K562 (cell line): ENCODE data around the gene SUMF1. TPM values are rescaled to one million over a fixed set of nuclear protein-coding genes. Genes with fewer than 3 reads are reported as not detected.

ENCODE experiments used
- CTBP1 ChIP-seq: fragments of 450-650 bp; IDR thresholded peaks from 2 replicates; pipeline ENCODE4 v1.6.1; 2016; ENCODE audit warnings: borderline replicate concordance
- ELF4 ChIP-seq: fragments of 450-650 bp; formaldehyde crosslinking; IDR thresholded peaks from 2 replicates; pipeline ENCODE4 v1.4.0; 2022; ENCODE audit warnings: missing genetic modification characterization
- FIP1L1 ChIP-seq: fragments of 200-400 bp; formaldehyde crosslinking; IDR thresholded peaks from 2 replicates; pipeline ENCODE4 v1.6.1; 2018; ENCODE audit warnings: mild to moderate bottlenecking, low read depth, low read length; ENCODE audit not compliant: poor library complexity, severe bottlenecking
- IRF2 ChIP-seq: sonication (generic); formaldehyde crosslinking; IDR thresholded peaks from 2 replicates; pipeline ENCODE4 v1.8.1; 2022; ENCODE audit warnings: mild to moderate bottlenecking, missing genetic modification reagents
- NEUROD1 ChIP-seq: fragments of 150-350 bp; IDR thresholded peaks from 2 replicates; pipeline ENCODE4 v1.6.1; 2014; ENCODE audit warnings: borderline replicate concordance, low read length, low read depth; ENCODE audit not compliant: partially characterized antibody
- NFE2 ChIP-seq: IDR thresholded peaks from 2 replicates; pipeline ENCODE4 v1.6.1; 2014; ENCODE audit warnings: antibody characterized with exemption, low read depth
- SETDB1 ChIP-seq: IDR thresholded peaks from one replicate; pipeline ENCODE4 v1.6.1; 2012; ENCODE audit warnings: low read length, control low read depth, inconsistent platforms
- SPI1 ChIP-seq: IDR thresholded peaks from 2 replicates; pipeline ENCODE4 v1.6.1; 2011; ENCODE audit warnings: low read depth, low read length, control low read depth, borderline replicate concordance
- TARDBP ChIP-seq: fragments of 450-650 bp; IDR thresholded peaks from 2 replicates; pipeline ENCODE4 v1.6.1; 2016
- TBP ChIP-seq: optimal IDR thresholded peaks from 2 replicates; pipeline ENCODE3; 2011; ENCODE audit warnings: low read depth, low read length, improper control_type of control experiment
- TEAD2 ChIP-seq: fragments of 450-650 bp; IDR thresholded peaks from 2 replicates; pipeline ENCODE4 v1.6.1; 2016; ENCODE audit warnings: missing genetic modification characterization, control low read depth, missing compliant biosample characterization
- U2AF1 ChIP-seq: fragments of 200-400 bp; formaldehyde crosslinking; optimal IDR thresholded peaks from 2 replicates; pipeline ENCODE3; 2017; ENCODE audit warnings: mild to moderate bottlenecking, low read depth, low read length, moderate library complexity
- ZNF212 ChIP-seq: fragments of 450-650 bp; formaldehyde crosslinking; IDR thresholded peaks from 2 replicates; pipeline ENCODE4 v1.4.0; 2020; ENCODE audit warnings: mild to moderate bottlenecking
- ZNF263 ChIP-seq: sonication (generic); formaldehyde crosslinking; IDR thresholded peaks from 2 replicates; pipeline ENCODE4 v1.8.0; 2022; ENCODE audit warnings: mild to moderate bottlenecking, missing genetic modification reagents, borderline replicate concordance
- ZNF445 ChIP-seq: fragments of 250-450 bp; sonication (Bioruptor Pico); IDR thresholded peaks from 2 replicates; pipeline ENCODE4 v1.4.0; 2020; ENCODE audit warnings: low read depth, mild to moderate bottlenecking, moderate library complexity
- polyA plus RNA-seq, 8 experiments: library from polyadenylated mRNA; depleted of rRNA in 4 of 8; stranded (reverse) in 5 of 8; unstranded in 3 of 8; fragments of >200 nt; fragmentation: Nextera tagmentation in 2 of 8; fragmentation: Illumina TruSeq in 1 of 8; extraction: Ambion mirVana in 2 of 8; extraction: Trizol in 1 of 8; gene quantifications; 2 replicates each; pipeline versions ENCODE4 v1.2.1 to v1.2.3, GENCODE V29; 2011 to 2014; ENCODE audit warnings: inconsistent platforms in 1 of 8, missing spikeins in 1 of 8
- total RNA-seq, 7 experiments: library from RNA; depleted of rRNA in 6 of 7; stranded (reverse); fragments of >200 nt in 6 of 7; fragmentation: Illumina TruSeq in 2 of 7; extraction: Trizol in 2 of 7; gene quantifications; 2 replicates each; pipeline versions ENCODE4 v1.2.1 to v1.2.3, GENCODE V29; 2011 to 2021; ENCODE audit warnings: low replicate concordance in 1 of 7
- TF ChIP-seq, protein P1 (sequence below), 3 experiments: IDR thresholded peaks in 2 of 3; conservative IDR thresholded peaks in 1 of 3; 2 replicates each; pipeline ENCODE4 v1.5.1; 2011 to 2012; ENCODE audit warnings: low read length in 3 of 3, mild to moderate bottlenecking in 3 of 3, control low read depth in 2 of 3, improper control_type of control experiment in 1 of 3, inconsistent platforms in 1 of 3, low read depth in 1 of 3, mixed read lengths in 1 of 3, moderate library complexity in 1 of 3; ENCODE audit not compliant: insufficient read depth in 2 of 3
- TF ChIP-seq, protein P2 (sequence below): sonication (generic); formaldehyde crosslinking; IDR thresholded peaks from 2 replicates; pipeline ENCODE4 v1.8.0; 2022; ENCODE audit warnings: missing genetic modification reagents, mild to moderate bottlenecking, borderline replicate concordance
- TF ChIP-seq, protein P3 (sequence below): fragments of 250-450 bp; sonication (Bioruptor Pico); IDR thresholded peaks from 2 replicates; pipeline ENCODE4 v1.5.0; 2021
- TF ChIP-seq, protein P4 (sequence below): IDR thresholded peaks from 2 replicates; pipeline ENCODE4 v1.6.1; 2016; ENCODE audit warnings: missing genetic modification characterization, missing compliant biosample characterization

The SUMF1 gene
- total and polyA plus RNA-seq, 9 of the 15 experiments (the other 6 are each of a cell fraction or from before 2014, with no cell fraction given), result 1.3 to 7.4 (median 4.2) TPM

DNA sequence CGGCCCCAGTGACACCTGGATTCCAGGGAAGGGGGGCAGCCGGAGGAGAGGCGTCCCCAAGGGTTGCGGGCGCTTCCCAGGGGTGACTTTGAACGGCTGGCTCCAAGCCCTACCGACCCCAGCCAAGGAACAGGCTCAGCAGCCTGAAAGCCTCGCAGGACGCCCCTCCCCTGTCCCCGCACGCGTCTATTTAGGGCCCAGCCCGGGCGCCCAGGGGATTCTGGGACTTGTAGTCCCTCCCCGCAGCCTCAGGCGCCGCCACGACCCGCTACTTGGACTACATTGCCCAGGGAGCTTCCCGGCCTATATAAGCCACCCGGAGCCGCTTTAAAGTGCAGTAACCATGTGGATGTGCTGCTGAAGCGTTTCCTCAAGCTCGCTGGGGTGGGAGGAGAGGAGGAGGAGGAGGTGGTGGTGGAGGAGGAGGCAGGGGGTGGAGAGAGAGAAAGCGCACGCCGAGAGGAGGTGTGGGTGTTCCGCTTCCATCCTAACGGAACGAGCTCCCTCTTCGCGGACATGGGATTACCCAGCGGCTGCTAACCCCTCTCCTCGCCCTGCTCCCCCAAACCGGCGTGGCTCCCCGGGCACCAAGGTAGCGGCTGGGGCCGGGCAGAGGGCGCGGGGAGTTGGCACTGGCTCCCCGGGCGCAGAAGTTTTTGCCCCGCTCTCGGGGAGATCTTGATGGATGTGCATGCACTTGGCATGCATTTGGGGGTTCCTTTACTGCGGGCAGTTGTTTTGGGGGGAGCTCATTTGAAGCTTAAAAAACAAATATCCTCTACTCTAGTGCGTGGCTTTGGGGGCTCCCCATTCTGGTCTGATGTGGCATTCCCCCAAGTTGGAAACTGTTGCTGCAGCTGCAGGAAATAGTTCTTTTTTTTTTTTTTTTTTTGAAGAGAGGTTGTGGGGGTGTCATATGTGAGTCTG is 26.2 kb upstream of the SUMF1 start, which contains the start of gene ITPR1 (continued):
- TF ChIP-seq, protein P1, sequence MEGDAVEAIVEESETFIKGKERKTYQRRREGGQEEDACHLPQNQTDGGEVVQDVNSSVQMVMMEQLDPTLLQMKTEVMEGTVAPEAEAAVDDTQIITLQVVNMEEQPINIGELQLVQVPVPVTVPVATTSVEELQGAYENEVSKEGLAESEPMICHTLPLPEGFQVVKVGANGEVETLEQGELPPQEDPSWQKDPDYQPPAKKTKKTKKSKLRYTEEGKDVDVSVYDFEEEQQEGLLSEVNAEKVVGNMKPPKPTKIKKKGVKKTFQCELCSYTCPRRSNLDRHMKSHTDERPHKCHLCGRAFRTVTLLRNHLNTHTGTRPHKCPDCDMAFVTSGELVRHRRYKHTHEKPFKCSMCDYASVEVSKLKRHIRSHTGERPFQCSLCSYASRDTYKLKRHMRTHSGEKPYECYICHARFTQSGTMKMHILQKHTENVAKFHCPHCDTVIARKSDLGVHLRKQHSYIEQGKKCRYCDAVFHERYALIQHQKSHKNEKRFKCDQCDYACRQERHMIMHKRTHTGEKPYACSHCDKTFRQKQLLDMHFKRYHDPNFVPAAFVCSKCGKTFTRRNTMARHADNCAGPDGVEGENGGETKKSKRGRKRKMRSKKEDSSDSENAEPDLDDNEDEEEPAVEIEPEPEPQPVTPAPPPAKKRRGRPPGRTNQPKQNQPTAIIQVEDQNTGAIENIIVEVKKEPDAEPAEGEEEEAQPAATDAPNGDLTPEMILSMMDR (IDR thresholded peaks at IDR 0.05 in 2 of 3, conservative IDR thresholded peaks at IDR 0.05 in 1 of 3; ENCODE audit: insufficient read depth in 2 of 3, low read depth in 1 of 3, low read length in 3 of 3), result peak; percentile 7 to 39 (median 17); a peak in 3 of 6 replicates
- TF ChIP-seq, protein P2, sequence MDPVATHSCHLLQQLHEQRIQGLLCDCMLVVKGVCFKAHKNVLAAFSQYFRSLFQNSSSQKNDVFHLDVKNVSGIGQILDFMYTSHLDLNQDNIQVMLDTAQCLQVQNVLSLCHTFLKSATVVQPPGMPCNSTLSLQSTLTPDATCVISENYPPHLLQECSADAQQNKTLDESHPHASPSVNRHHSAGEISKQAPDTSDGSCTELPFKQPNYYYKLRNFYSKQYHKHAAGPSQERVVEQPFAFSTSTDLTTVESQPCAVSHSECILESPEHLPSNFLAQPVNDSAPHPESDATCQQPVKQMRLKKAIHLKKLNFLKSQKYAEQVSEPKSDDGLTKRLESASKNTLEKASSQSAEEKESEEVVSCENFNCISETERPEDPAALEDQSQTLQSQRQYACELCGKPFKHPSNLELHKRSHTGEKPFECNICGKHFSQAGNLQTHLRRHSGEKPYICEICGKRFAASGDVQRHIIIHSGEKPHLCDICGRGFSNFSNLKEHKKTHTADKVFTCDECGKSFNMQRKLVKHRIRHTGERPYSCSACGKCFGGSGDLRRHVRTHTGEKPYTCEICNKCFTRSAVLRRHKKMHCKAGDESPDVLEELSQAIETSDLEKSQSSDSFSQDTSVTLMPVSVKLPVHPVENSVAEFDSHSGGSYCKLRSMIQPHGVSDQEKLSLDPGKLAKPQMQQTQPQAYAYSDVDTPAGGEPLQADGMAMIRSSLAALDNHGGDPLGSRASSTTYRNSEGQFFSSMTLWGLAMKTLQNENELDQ, result 0 out of 2 replicates have a peak, but pooled peaks have one; percentile 50
- TF ChIP-seq TBP (peak; percentile 99), TARDBP (peak; percentile 53; the same call in 1 of the 2 replicates), U2AF1 (no peak), NFE2 (no peak), ZNF212 (CRISPR knock-in tag) (0 out of 2 replicates have a peak, but pooled peaks have one; percentile 15), NEUROD1 (peak; percentile 59), ZNF263 (CRISPR knock-in tag) (peak; percentile 94), SETDB1 (no peak), ELF4 (CRISPR knock-in tag) (peak; percentile 91), SPI1 (peak; percentile 66; the same call in 1 of the 2 replicates), TEAD2 (no peak), ZNF445 (CRISPR knock-in tag) (no peak), CTBP1 (peak; percentile 85; the same call in 1 of the 2 replicates), FIP1L1 (peak; percentile 58), IRF2 (CRISPR knock-in tag) (no peak)
- TF ChIP-seq, protein P3, sequence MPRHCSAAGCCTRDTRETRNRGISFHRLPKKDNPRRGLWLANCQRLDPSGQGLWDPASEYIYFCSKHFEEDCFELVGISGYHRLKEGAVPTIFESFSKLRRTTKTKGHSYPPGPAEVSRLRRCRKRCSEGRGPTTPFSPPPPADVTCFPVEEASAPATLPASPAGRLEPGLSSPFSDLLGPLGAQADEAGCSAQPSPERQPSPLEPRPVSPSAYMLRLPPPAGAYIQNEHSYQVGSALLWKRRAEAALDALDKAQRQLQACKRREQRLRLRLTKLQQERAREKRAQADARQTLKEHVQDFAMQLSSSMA (CRISPR knock-in tag), result no peak
- TF ChIP-seq, protein P4, sequence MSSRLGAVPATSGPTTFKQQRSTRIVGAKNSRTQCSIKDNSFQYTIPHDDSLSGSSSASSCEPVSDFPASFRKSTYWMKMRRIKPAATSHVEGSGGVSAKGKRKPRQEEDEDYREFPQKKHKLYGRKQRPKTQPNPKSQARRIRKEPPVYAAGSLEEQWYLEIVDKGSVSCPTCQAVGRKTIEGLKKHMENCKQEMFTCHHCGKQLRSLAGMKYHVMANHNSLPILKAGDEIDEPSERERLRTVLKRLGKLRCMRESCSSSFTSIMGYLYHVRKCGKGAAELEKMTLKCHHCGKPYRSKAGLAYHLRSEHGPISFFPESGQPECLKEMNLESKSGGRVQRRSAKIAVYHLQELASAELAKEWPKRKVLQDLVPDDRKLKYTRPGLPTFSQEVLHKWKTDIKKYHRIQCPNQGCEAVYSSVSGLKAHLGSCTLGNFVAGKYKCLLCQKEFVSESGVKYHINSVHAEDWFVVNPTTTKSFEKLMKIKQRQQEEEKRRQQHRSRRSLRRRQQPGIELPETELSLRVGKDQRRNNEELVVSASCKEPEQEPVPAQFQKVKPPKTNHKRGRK (tag), result no peak
